GM12878 (cell line): ENCODE results near the gene SLC39A5. TPM values are rescaled to one million over a fixed set of nuclear protein-coding genes. Genes with fewer than 3 reads are reported as not detected.

ENCODE experiments used
- ATAC-seq: fragments of 200-7000 bp; cut with Tn5 transposase; 3 replicates; pipeline ENCODE4 v1.9.1; 2020; ENCODE audit warnings: mild to moderate bottlenecking, moderate library complexity
- BruUV-seq: library from RNA; stranded (reverse); fragments of 400-500 nt; replicated peaks from 2 replicates; lab custom pipeline; 2021; lab: Mats Ljungman, UMichigan
- CTCF ChIA-PET: fragments of 300-600 bp; sonication (Branson Sonifier 250); formaldehyde crosslinking; extraction: SDS; loops from one replicate; lab custom pipeline; 2021; ENCODE audit warnings: inconsistent platforms; lab: Yijun Ruan, JAX
- POLR2A ChIA-PET: fragments of 350-600 bp; formaldehyde crosslinking; extraction: SDS; loops from one replicate; lab custom pipeline; 2021; ENCODE audit warnings: inconsistent platforms; lab: Charles Lee
- RAD21 ChIA-PET: fragments of 300-600 bp; sonication (Branson Sonifier 250); formaldehyde crosslinking; loops from one replicate; lab custom pipeline; 2023; ENCODE audit warnings: antibody characterized with exemption; ENCODE audit not compliant: unreplicated experiment; lab: Charles Lee
- SMC1A ChIA-PET: fragments of 300-600 bp; sonication (Branson Sonifier 250); formaldehyde crosslinking; loops from one replicate; lab custom pipeline; 2023; ENCODE audit not compliant: unreplicated experiment, uncharacterized antibody; lab: Charles Lee
- DNase-seq: peaks from one replicate; pipeline ENCODE4 v3.0.0-alpha.2; 2011; ENCODE audit warnings: low read depth, low spot score
- FAIRE-seq: peaks from 3 replicates; lab custom pipeline; 2011; peaks lifted over from hg19 to GRCh38; lab: Jason Lieb, UNC
- H2AFZ ChIP-seq: 2 replicates; pipeline ENCODE4 v1.6.0; 2011; ENCODE audit warnings: low read depth, low read length, control low read depth; ENCODE audit not compliant: control insufficient read depth
- H3K27ac ChIP-seq: 2 replicates; pipeline ENCODE4 v1.5.1; 2011; ENCODE audit warnings: control low read depth; ENCODE audit not compliant: control insufficient read depth, insufficient read depth
- H3K27me3 ChIP-seq, 2 experiments: replicated peaks in 1 of 2; 2 replicates each; pipeline versions ENCODE4 v1.6.0 to v1.6.1; 2011; ENCODE audit warnings: low read length in 1 of 2; ENCODE audit not compliant: control insufficient read depth in 2 of 2, insufficient read depth in 2 of 2
- H3K36me3 ChIP-seq, 2 experiments: 2 replicates each; pipeline ENCODE4 v1.5.1; 2011; ENCODE audit warnings: low read length in 1 of 2; ENCODE audit not compliant: control insufficient read depth in 2 of 2, insufficient read depth in 2 of 2
- H3K4me1 ChIP-seq: 2 replicates; pipeline ENCODE4 v1.6.1; 2011; ENCODE audit warnings: mild to moderate bottlenecking, low read length, moderate library complexity, mixed read lengths; ENCODE audit not compliant: control insufficient read depth, insufficient read depth
- H3K4me2 ChIP-seq: 2 replicates; pipeline ENCODE4 v1.6.0; 2011; ENCODE audit warnings: control low read depth; ENCODE audit not compliant: control insufficient read depth, insufficient read depth
- H3K4me3 ChIP-seq: fragments of 200-600 bp; sonication (generic); 2 replicates; pipeline ENCODE4 v1.5.1; 2016
- H3K79me2 ChIP-seq: 2 replicates; pipeline ENCODE4 v1.6.0; 2011; ENCODE audit warnings: low read length; ENCODE audit not compliant: control insufficient read depth, insufficient read depth
- H3K9ac ChIP-seq: 2 replicates; pipeline ENCODE4 v1.8.0; 2011; ENCODE audit warnings: low read length, control low read depth, mixed read lengths; ENCODE audit not compliant: control insufficient read depth, insufficient read depth
- H3K9me3 ChIP-seq: replicated peaks from 3 replicates; pipeline ENCODE4 v1.5.1; 2011; ENCODE audit warnings: mild to moderate bottlenecking, low read length; ENCODE audit not compliant: control insufficient read depth, insufficient read depth
- H4K20me1 ChIP-seq: 2 replicates; pipeline ENCODE4 v1.6.0; 2011; ENCODE audit not compliant: control insufficient read depth, insufficient read depth
- BCL11A ChIP-seq: IDR thresholded peaks from 2 replicates; pipeline ENCODE4 v1.6.1; 2011; ENCODE audit warnings: low read depth, low read length
- CBFB ChIP-seq: IDR thresholded peaks from 2 replicates; pipeline ENCODE4 v1.6.1; 2016; ENCODE audit warnings: antibody characterized with exemption, low read depth
- FOXM1 ChIP-seq: IDR thresholded peaks from 2 replicates; pipeline ENCODE4 v1.6.1; 2012; ENCODE audit warnings: low read depth, mild to moderate bottlenecking, inconsistent platforms, low read length, moderate library complexity
- NR2C1 ChIP-seq: fragments of 450-650 bp; IDR thresholded peaks from 2 replicates; pipeline ENCODE4 v1.6.1; 2017; ENCODE audit warnings: antibody characterized with exemption, mild to moderate bottlenecking, moderate library complexity
- POLR2AphosphoS2 ChIP-seq: IDR thresholded peaks from 2 replicates; pipeline ENCODE4 v1.6.1; 2011; ENCODE audit warnings: low read depth, mild to moderate bottlenecking, low read length, improper control_type of control experiment, moderate library complexity
- TCF12 ChIP-seq: IDR thresholded peaks from 2 replicates; pipeline ENCODE4 v1.6.1; 2011; ENCODE audit warnings: low read depth, mild to moderate bottlenecking, low read length
- ZNF384 ChIP-seq: IDR thresholded peaks from 2 replicates; pipeline ENCODE4 v1.6.1; 2012; ENCODE audit warnings: low read depth, mild to moderate bottlenecking, low read length, improper control_type of control experiment, borderline replicate concordance
- WGBS: methylation state at CpG from one replicate; pipeline ENCODE4 v1.1.6; 2016; ENCODE audit warnings: low lambda C conversion rate; ENCODE audit not compliant: insufficient replicate concordance, insufficient coverage; ENCODE audit errors: missing lambda C conversion rate; 5-methylcytosine and 5-hydroxymethylcytosine counted together
- in situ Hi-C: fragments of 300-500 bp; cut with MboI; formaldehyde crosslinking; loops from 9 replicates; pipeline ENCODE4 v1.14.3; 2018; ENCODE audit warnings: mixed read lengths
- intact Hi-C: fragments of 100-400 bp; cut with micrococcal nuclease; formaldehyde crosslinking; loops from one replicate; pipeline ENCODE4 v1.14.2; 2022; ENCODE audit not compliant: unreplicated experiment
- polyA plus RNA-seq, 11 experiments: library from polyadenylated mRNA; depleted of rRNA in 4 of 11; unstranded in 6 of 11; stranded (reverse) in 5 of 11; fragments of >200 nt; fragmentation: Nextera tagmentation in 4 of 11; fragmentation: Illumina TruSeq in 1 of 11; extraction: Ambion mirVana in 4 of 11; extraction: Trizol in 1 of 11; gene quantifications; 1 replicate in 1 of 11; 2 replicates in 10 of 11; pipeline versions ENCODE4 v1.2.1 to v1.2.3, GENCODE V29; 2011 to 2016; ENCODE audit warnings: inconsistent platforms in 2 of 11, missing spikeins in 2 of 11, low read depth in 1 of 11
- total RNA-seq, 4 experiments: library from RNA; depleted of rRNA in 3 of 4; stranded (reverse); fragments of >200 nt in 3 of 4; fragmentation: Illumina TruSeq in 1 of 4; extraction: Trizol in 1 of 4; gene quantifications; 2 replicates each; pipeline versions ENCODE4 v1.2.1 to v1.2.3, GENCODE V29; 2013 to 2021
- TF ChIP-seq, protein P1 (sequence below): IDR thresholded peaks from 2 replicates; pipeline ENCODE4 v1.6.1; 2012; ENCODE audit warnings: low read depth, low read length, improper control_type of control experiment
- TF ChIP-seq, protein P2 (sequence below): fragments of 450-650 bp; IDR thresholded peaks from 2 replicates; pipeline ENCODE4 v1.6.1; 2018; ENCODE audit warnings: mild to moderate bottlenecking, low read depth, moderate library complexity; ENCODE audit not compliant: partially characterized antibody

The SLC39A5 gene
- total and polyA plus RNA-seq, 10 of the 15 experiments (the other 5 are each of a cell fraction or from before 2014, with no cell fraction given): 0.15 to 0.56 (median 0.15) TPM; not detected in 7

DNA sequence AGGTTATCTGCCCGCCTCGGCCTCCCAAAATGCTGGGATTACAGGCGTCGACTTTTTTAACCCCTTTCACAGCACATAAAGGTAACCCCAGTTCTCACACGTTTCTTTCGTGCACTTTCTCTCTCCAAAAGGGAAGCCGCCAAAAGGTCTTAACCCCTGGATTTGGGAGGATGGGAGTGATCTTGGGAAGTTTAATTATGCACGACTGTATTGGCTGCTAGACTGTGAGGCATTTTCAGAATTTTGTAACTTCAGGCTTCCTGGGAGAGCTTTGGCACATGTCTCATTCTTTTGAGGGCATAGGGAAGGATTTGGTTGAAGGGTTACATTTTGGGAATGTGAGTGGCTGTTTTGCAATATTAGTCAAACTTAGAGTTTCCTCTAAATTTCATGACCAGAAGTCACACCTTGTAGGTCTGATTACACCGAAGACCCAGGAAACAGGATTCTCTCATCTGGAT, 39.1 kb upstream of the SLC39A5 start:
- peak overlapping the region; percentile 87 for H3K9ac ChIP-seq
- RAD21 ChIA-PET: interaction anchor here (0.6 to 4.6 kb wide), 7 partner anchors 12 to 453 kb away, joined by 3 to 98 read pairs (median 32); partner anchors contain the start of genes ESYT1, RNF41, STAT2 and ZC3H10
- CTCF ChIA-PET: interaction anchor here (1.0 to 8.9 kb wide), 13 partner anchors 11 to 283 kb away, joined by 3 to 129 read pairs (median 6); partner anchors contain the start of genes ESYT1, MYL6, PA2G4 and RNF41
- in situ Hi-C loops: loop anchor here (5.0 kb wide), 1 partner anchor 277 kb away; the partner anchor contains the start of gene SPRYD4
- intact Hi-C loops: loop anchor here (1.0 to 10.0 kb wide), 3 partner anchors 64 to 404 kb away; no protein-coding TSS in a partner anchor
- H4K20me1 ChIP-seq: no peaks in the 10 kb centered on the region; the same call in 1 of the 2 replicates
- H3K27ac ChIP-seq: peak overlapping the region; percentile 91; the same call in 1 of the 2 replicates
- 0 out of 2 replicates have a peak, but pooled peaks cover 4% of the 10 kb centered on the region for H3K4me1 ChIP-seq
- H3K4me2 ChIP-seq: peak overlapping the region; percentile 99
- DNase-seq (no peak), ATAC-seq (no peak), FAIRE-seq (no peak)
- peak overlapping the region; percentile 50; the same call in 1 of the 2 replicates for H3K4me3 ChIP-seq
- 23% methylated on average over 9 of the region's 9 CpGs for WGBS
- POLR2A ChIA-PET: interaction anchor here (0.7 to 7.7 kb wide), 6 partner anchors 31 to 126 kb away, joined by 3 to 68 read pairs (median 28); partner anchors contain the start of genes ESYT1, MYL6, RNF41 and ZC3H10
- H2AFZ ChIP-seq: peak overlapping the region; percentile 65
- H3K79me2 ChIP-seq: peaks cover 27% of the 10 kb centered on the region
- no peaks in the 10 kb centered on the region for H3K36me3 ChIP-seq
- BruUV-seq: no TSS peak
- no peaks in the 10 kb centered on the region for H3K9me3 ChIP-seq
- TF ChIP-seq, protein P1, sequence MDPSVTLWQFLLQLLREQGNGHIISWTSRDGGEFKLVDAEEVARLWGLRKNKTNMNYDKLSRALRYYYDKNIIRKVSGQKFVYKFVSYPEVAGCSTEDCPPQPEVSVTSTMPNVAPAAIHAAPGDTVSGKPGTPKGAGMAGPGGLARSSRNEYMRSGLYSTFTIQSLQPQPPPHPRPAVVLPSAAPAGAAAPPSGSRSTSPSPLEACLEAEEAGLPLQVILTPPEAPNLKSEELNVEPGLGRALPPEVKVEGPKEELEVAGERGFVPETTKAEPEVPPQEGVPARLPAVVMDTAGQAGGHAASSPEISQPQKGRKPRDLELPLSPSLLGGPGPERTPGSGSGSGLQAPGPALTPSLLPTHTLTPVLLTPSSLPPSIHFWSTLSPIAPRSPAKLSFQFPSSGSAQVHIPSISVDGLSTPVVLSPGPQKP: no peak
- TF ChIP-seq FOXM1: no peak
- TF ChIP-seq BCL11A: no peak
- TF ChIP-seq, protein P2, sequence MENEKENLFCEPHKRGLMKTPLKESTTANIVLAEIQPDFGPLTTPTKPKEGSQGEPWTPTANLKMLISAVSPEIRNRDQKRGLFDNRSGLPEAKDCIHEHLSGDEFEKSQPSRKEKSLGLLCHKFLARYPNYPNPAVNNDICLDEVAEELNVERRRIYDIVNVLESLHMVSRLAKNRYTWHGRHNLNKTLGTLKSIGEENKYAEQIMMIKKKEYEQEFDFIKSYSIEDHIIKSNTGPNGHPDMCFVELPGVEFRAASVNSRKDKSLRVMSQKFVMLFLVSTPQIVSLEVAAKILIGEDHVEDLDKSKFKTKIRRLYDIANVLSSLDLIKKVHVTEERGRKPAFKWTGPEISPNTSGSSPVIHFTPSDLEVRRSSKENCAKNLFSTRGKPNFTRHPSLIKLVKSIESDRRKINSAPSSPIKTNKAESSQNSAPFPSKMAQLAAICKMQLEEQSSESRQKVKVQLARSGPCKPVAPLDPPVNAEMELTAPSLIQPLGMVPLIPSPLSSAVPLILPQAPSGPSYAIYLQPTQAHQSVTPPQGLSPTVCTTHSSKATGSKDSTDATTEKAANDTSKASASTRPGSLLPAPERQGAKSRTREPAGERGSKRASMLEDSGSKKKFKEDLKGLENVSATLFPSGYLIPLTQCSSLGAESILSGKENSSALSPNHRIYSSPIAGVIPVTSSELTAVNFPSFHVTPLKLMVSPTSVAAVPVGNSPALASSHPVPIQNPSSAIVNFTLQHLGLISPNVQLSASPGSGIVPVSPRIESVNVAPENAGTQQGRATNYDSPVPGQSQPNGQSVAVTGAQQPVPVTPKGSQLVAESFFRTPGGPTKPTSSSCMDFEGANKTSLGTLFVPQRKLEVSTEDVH: no peak
- no peak for TF ChIP-seq ZNF384
- TF ChIP-seq CBFB: no peak
- TF ChIP-seq TCF12: no peak
- TF ChIP-seq NR2C1: no peak
- TF ChIP-seq POLR2AphosphoS2: no peak
- SMC1A ChIA-PET: interaction anchor here (0.7 to 6.2 kb wide), 7 partner anchors 16 to 76 kb away, joined by 3 to 68 read pairs (median 11); partner anchors contain the start of genes ESYT1, RNF41 and ZC3H10
- no peaks in the 10 kb centered on the region for H3K27me3 ChIP-seq
